Esophagus muscularis mucosa (tissue), 4 donors: Measurements from ENCODE around the gene PDGFD. TPM values are rescaled to one million over a fixed set of nuclear protein-coding genes. Genes with fewer than 3 reads are reported as not detected.

ENCODE experiments used
- DNase-seq: peaks from one replicate; pipeline ENCODE4 v3.0.0-alpha.2; 2017; ENCODE audit errors: extremely low spot score
- H3K27ac ChIP-seq, 4 donors: fragments of 200-600 bp; sonication (generic); replicated peaks in 1 of 4; 1 replicate in 3 of 4; 2 replicates in 1 of 4; pipeline ENCODE4 v1.5.1; 2016 to 2019; ENCODE audit warnings: mild to moderate bottlenecking in 1 of 4
- H3K27me3 ChIP-seq, 4 donors: fragments of 200-600 bp; sonication (generic); one replicate each; pipeline versions ENCODE4 v1.5.1 to v1.6.0; 2016 to 2019
- H3K36me3 ChIP-seq, 4 donors: fragments of 200-600 bp; sonication (generic); one replicate each; pipeline ENCODE4 v1.5.1; 2016 to 2019
- H3K4me1 ChIP-seq, 4 donors: fragments of 200-600 bp; sonication (generic); one replicate each; pipeline ENCODE4 v1.5.1; 2016 to 2019
- H3K4me3 ChIP-seq, 4 donors: fragments of 200-600 bp; sonication (generic); 1 replicate in 2 of 4; 2 replicates in 2 of 4; pipeline ENCODE4 v1.5.1; 2016 to 2019; ENCODE audit warnings: mild to moderate bottlenecking in 4 of 4, moderate library complexity in 1 of 4
- H3K9me3 ChIP-seq, 4 donors: fragments of 200-600 bp; sonication (generic); 1 replicate in 3 of 4; 2 replicates in 1 of 4; pipeline ENCODE4 v1.5.1; 2016 to 2019
- CTCF ChIP-seq, 3 experiments: fragments of 200-600 bp in 2 of 3; fragments of 450-650 bp in 1 of 3; sonication (generic) in 2 of 3; IDR thresholded peaks; one replicate each; pipeline ENCODE4 v1.5.1; 2017 to 2019; ENCODE audit warnings: antibody characterized with exemption in 3 of 3, mild to moderate bottlenecking in 2 of 3, moderate library complexity in 1 of 3
- EP300 ChIP-seq: sonication (generic); formaldehyde crosslinking; IDR thresholded peaks from one replicate; pipeline ENCODE4 v1.6.1; 2017; ENCODE audit warnings: antibody characterized with exemption
- POLR2A ChIP-seq: fragments of 450-650 bp; IDR thresholded peaks from one replicate; pipeline ENCODE4 v1.6.1; 2017; ENCODE audit warnings: antibody characterized with exemption, moderate library complexity, mild to moderate bottlenecking, low read depth
- POLR2AphosphoS5 ChIP-seq, 2 donors: sonication (generic); formaldehyde crosslinking; IDR thresholded peaks; one replicate each; pipeline ENCODE4 v1.6.1; 2017; ENCODE audit warnings: antibody characterized with exemption in 2 of 2
- WGBS: methylation state at CpG from one replicate; pipeline ENCODE4 v1.1.5; 2018; 5-methylcytosine and 5-hydroxymethylcytosine counted together
- intact Hi-C: fragments of 100-400 bp; cut with DNase I; formaldehyde crosslinking; loops from one replicate; pipeline ENCODE4 v1.15.1; 2023
- total RNA-seq, 4 donors: library from RNA; depleted of rRNA; stranded (reverse); fragments of >200 nt; gene quantifications; one replicate each; pipeline versions ENCODE4 v1.1.0 to v1.2.1, GENCODE V29; 2016

PDGFD gene
- total RNA-seq, 4 donors from 2014 or later, result 4.2 to 8.6 (median 6.5) TPM

GRCh38 chr11:104155375-104155774, 8.6 kb downstream of the PDGFD start:
- Histone ChIP-seq H3K27me3 (no peaks in the 10 kb centered on the region), H3K36me3 (no peaks in the 10 kb centered on the region), H3K9me3 (no peaks in the 10 kb centered on the region), H3K4me1 (no peaks in the 10 kb centered on the region), H3K27ac (no peak overlapping the region), H3K4me3 (no peak overlapping the region)
- intact Hi-C loops, result no loop called here
- TF ChIP-seq POLR2AphosphoS5 (IDR thresholded peaks at IDR 0.05) (no peak), CTCF (IDR thresholded peaks at IDR 0.05) (no peak), EP300 (no peak), POLR2A (no peak)
- no peak for DNase-seq
- WGBS, result 92% methylated on average over 1 of the region's 1 CpG

DNA sequence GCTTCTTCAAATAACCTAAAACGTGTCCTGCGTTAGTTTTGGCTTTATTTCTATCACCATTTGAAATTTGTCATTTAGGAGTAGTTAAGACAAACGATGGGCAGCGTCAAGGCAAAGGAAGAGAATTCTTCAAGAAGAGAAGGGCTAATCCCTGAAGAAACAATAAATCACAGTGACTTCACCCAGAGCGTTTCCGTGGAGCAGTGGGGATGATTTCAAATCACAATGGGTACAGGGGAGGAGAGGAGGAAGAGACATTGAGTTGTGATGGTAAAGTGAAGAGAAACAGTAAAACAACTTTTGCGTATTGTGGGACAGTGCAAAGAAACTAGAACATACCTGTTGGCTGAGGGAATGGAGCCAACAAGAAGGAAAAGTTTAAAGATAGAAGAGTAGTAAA, 9.7 kb downstream of the PDGFD start:
- no peak overlapping the region for H3K27ac ChIP-seq
- WGBS, result 60% methylated on average over 7 of the region's 7 CpGs
- no peaks in the 10 kb centered on the region for H3K27me3 ChIP-seq
- H3K36me3 ChIP-seq, result no peaks in the 10 kb centered on the region
- TF ChIP-seq POLR2AphosphoS5 (IDR thresholded peaks at IDR 0.05) (no peak), EP300 (no peak), POLR2A (no peak), CTCF (IDR thresholded peaks at IDR 0.05) (no peak)
- intact Hi-C loops, result loop anchor here (5.0 kb wide), 1 partner anchor 472 kb away; no protein-coding TSS in a partner anchor
- DNase-seq, result no peak
- no peak overlapping the region for H3K4me3 ChIP-seq
- H3K9me3 ChIP-seq, result no peaks in the 10 kb centered on the region
- no peaks in the 10 kb centered on the region for H3K4me1 ChIP-seq

GRCh38 chr11:104152941-104153505, 10.9 kb downstream of the PDGFD start:
- H3K36me3 ChIP-seq, result no peaks in the 10 kb centered on the region
- H3K9me3 ChIP-seq, result no peaks in the 10 kb centered on the region
- no peak for DNase-seq
- H3K27ac ChIP-seq, result no peak overlapping the region
- TF ChIP-seq POLR2AphosphoS5 (IDR thresholded peaks at IDR 0.05) (no peak), POLR2A (no peak), EP300 (no peak), CTCF (IDR thresholded peaks at IDR 0.05) (no peak)
- intact Hi-C loops, result loop anchor here (5.0 kb wide), 1 partner anchor 471 kb away; no protein-coding TSS in a partner anchor
- H3K27me3 ChIP-seq, result no peaks in the 10 kb centered on the region
- H3K4me1 ChIP-seq, result no peaks in the 10 kb centered on the region
- H3K4me3 ChIP-seq, result no peak overlapping the region

- no peak for DNase-seq
- Histone ChIP-seq H3K4me1 (no peaks in the 10 kb centered on the region), H3K27ac (no peak overlapping the region), H3K27me3 (no peaks in the 10 kb centered on the region), H3K36me3 (no peaks in the 10 kb centered on the region), H3K9me3 (no peaks in the 10 kb centered on the region), H3K4me3 (no peak overlapping the region)
- WGBS, result 84% methylated on average over 8 of the region's 8 CpGs
- TF ChIP-seq POLR2AphosphoS5 (IDR thresholded peaks at IDR 0.05) (no peak), CTCF (IDR thresholded peaks at IDR 0.05) (peak; percentile 23 to 46 (median 39))
- intact Hi-C loops, result loop anchor here (5.0 kb wide), 1 partner anchor 469 kb away; no protein-coding TSS in a partner anchor
Measured at GRCh38 chr11:104151404-104152204, 12.3 kb downstream of the PDGFD start.
